ENCODE data around the gene UGT2B15.

- TF ChIP-seq FOXK2 (IDR thresholded peaks at IDR 0.05) (no peak), FOXA1 (IDR thresholded peaks at IDR 0.05) (no peak), ARNT (IDR thresholded peaks at IDR 0.05) (no peak), TARDBP (IDR thresholded peaks at IDR 0.05) (no peak), FOXM1 (IDR thresholded peaks at IDR 0.05; ENCODE audit: borderline replicate concordance) (no peak), ELF4 (IDR thresholded peaks at IDR 0.05) (no peak), SP1 (IDR thresholded peaks at IDR 0.05) (no peak), NFRKB (IDR thresholded peaks at IDR 0.05) (no peak), ZNF384 (IDR thresholded peaks at IDR 0.05) (no peak), BHLHE40 (IDR thresholded peaks at IDR 0.05; ENCODE audit: borderline replicate concordance) (no peak)
Measured at GRCh38 chr4:68599150-68599549, 71.3 kb downstream of the UGT2B15 start.
